GM12875 (cell line): ENCODE data around the gene MRTFA.
"Not testable (repeated sequence)": the region's sequence is repeated elsewhere in the genome, so short reads cannot be mapped to it uniquely, and the experiment has no call there.

Source experiments
- H3K4me3 ChIP-seq: one replicate; pipeline ENCODE4 v1.5.1; 2011; ENCODE audit warnings: low read depth, low read length, control low read depth
- TF ChIP-seq, protein P1 (sequence below): IDR thresholded peaks from 2 replicates; pipeline ENCODE4 v1.5.1; 2011; ENCODE audit warnings: low read depth, mild to moderate bottlenecking, control low read depth, inconsistent platforms, low read length, moderate library complexity, borderline replicate concordance; ENCODE audit not compliant: insufficient read depth

MRTFA gene

GRCh38 chr22:40586781-40587180, 49.7 kb downstream of the MRTFA start:
- no peak overlapping the region for H3K4me3 ChIP-seq

GRCh38 chr22:40585310-40585751, 51.2 kb downstream of the MRTFA start:
- TF ChIP-seq, protein P1, sequence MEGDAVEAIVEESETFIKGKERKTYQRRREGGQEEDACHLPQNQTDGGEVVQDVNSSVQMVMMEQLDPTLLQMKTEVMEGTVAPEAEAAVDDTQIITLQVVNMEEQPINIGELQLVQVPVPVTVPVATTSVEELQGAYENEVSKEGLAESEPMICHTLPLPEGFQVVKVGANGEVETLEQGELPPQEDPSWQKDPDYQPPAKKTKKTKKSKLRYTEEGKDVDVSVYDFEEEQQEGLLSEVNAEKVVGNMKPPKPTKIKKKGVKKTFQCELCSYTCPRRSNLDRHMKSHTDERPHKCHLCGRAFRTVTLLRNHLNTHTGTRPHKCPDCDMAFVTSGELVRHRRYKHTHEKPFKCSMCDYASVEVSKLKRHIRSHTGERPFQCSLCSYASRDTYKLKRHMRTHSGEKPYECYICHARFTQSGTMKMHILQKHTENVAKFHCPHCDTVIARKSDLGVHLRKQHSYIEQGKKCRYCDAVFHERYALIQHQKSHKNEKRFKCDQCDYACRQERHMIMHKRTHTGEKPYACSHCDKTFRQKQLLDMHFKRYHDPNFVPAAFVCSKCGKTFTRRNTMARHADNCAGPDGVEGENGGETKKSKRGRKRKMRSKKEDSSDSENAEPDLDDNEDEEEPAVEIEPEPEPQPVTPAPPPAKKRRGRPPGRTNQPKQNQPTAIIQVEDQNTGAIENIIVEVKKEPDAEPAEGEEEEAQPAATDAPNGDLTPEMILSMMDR = no peak
- H3K4me3 ChIP-seq = no peak overlapping the region

More at GRCh38 chr22:40586781-40587180, 49.7 kb downstream of the MRTFA start:
- TF ChIP-seq, protein P1 = no peak

DNA sequence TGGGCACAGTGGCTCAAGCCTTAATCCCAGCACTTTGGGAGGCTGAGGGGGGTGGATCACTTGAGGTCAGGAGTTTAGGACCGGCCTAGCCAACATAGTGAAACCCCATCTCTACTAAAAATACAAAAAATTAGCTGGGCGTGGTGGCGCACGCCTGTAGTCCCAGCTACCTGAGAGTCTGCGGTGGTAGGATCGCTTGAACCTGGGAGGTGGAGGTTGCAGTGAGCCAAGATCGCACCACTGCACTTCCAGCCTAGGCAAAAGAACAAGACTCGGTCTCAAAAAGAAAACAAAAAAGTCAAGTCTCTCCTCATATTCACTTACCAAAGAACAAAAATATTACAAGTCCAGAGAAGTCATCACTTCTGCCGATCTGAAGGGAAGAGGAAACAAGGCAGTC, 51.8 kb downstream of the MRTFA start:
- H3K4me3 ChIP-seq = not testable (repeated sequence)

DNA sequence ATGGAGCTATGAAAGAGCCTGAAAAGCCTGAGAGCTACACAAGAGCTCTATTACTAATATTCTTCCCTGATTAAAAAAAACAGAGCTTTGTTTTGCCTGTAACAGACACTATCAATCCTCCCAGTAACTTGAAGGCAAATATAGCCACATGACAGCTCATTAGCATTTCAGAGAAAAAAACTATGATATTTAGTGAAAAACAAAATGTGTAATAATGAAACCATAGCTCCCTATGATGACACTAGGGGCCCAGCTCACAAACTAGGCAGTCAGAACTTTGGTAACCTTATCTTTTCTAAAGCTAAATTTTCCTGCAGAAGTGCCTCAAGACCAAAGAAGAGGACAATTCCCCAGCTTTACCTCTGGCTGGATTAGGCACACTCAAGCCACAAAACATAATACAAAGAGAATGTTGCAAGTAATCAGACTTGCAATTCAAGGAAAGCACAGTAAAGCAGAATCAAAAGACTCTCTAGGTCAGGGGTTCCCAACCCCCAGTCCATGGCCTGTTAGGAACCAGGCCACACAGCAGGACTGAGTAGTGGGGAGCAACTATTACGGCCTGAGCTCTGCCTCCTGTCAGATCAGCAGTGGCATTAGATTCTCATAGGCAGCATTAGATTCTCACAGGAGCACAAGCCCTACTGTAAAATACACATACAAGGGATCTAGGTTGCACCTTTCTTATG, 53.3 kb downstream of the MRTFA start:
- TF ChIP-seq, protein P1 = no peak
- H3K4me3 ChIP-seq = no peak overlapping the region

GRCh38 chr22:40582063-40582462, 54.5 kb downstream of the MRTFA start:
- TF ChIP-seq, protein P1 = no peak
- no peak overlapping the region for H3K4me3 ChIP-seq

DNA sequence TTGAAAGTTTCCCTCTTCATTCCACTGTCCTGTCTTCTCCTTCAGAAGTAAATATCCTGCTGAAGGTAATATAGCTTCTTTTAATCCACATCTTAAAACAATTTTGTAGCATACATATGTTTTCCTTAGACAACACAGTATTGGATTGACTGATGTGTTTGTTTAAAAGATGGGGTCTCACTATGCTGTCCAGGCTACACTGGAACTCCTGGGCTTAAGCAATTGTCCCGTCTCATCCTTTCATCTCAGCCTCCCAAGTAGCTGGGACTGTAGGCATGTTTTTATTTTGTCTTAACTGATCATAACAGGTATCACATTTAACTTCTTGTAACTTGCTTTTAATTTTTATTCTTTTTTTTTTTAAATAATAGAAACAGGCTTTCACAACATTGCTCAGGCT, 55.9 kb downstream of the MRTFA start:
- TF ChIP-seq, protein P1 = no peak
- no peak overlapping the region for H3K4me3 ChIP-seq

DNA sequence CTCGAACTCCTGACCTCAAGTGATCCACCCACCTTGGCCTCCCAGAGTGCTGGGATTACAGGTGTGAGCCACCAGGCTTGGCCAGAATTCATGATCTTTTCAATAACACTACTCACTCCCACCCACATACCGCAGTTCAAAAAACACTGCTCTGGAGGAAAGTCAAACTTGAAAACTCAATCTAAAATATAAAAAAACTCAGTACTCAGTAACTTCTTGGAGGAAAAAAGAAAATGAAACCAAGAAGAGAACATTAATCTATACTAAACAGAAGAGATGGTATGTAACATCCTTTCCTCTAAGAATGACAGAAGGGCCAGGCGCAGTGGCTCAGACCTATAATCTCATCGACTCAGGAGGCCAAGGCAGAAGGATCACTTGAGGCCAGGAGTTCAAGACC, 58.3 kb downstream of the MRTFA start:
- H3K4me3 ChIP-seq = no peak overlapping the region
- TF ChIP-seq, protein P1 = no peak
